ENCODE data around the gene HIPK2. TPM values are rescaled to one million over a fixed set of nuclear protein-coding genes. Genes with fewer than 3 reads are reported as not detected.

Gene HIPK2
- total RNA-seq, 2 donors from 2014 or later = 54.4 to 72.7 TPM

GRCh38 chr7:139521439-139521838 is 256.4 kb downstream of the HIPK2 start:
- intact Hi-C loops (cut with DNase I) = no loop called here
- Histone ChIP-seq H3K4me1 (replicated peaks) (no peaks in the 10 kb centered on the region), H3K36me3 (no peaks in the 10 kb centered on the region), H3K27me3 (replicated peaks; ENCODE audit: insufficient read depth) (peaks cover 8% of the 10 kb centered on the region), H3K9me3 (no peaks in the 10 kb centered on the region), H3K27ac (no peak overlapping the region), H3K4me3 (no peak overlapping the region)
- 89% methylated on average over 1 of the region's 1 CpG for WGBS
- no peak for TF ChIP-seq CTCF (IDR thresholded peaks at IDR 0.05)
- TF ChIP-seq POLR2A (IDR thresholded peaks at IDR 0.05) = no peak
- TF ChIP-seq POLR2AphosphoS5 (IDR thresholded peaks at IDR 0.05) = no peak
- no peak for DNase-seq (ENCODE audit: low spot score)

GRCh38 chr7:139515266-139515665 is 262.5 kb downstream of the HIPK2 start:
- Histone ChIP-seq H3K9me3 (no peaks in the 10 kb centered on the region), H3K27ac (no peak overlapping the region), H3K36me3 (no peaks in the 10 kb centered on the region), H3K27me3 (replicated peaks; ENCODE audit: insufficient read depth) (no peaks in the 10 kb centered on the region), H3K4me1 (replicated peaks) (no peaks in the 10 kb centered on the region), H3K4me3 (no peak overlapping the region)
- intact Hi-C loops (cut with DNase I) = no loop called here
- no peak for TF ChIP-seq CTCF (IDR thresholded peaks at IDR 0.05)
- no peak for TF ChIP-seq POLR2AphosphoS5 (IDR thresholded peaks at IDR 0.05)
- no peak for TF ChIP-seq POLR2A (IDR thresholded peaks at IDR 0.05)
- no peak for DNase-seq (ENCODE audit: low spot score)
- WGBS = 85% methylated on average over 8 of the region's 8 CpGs

Other genes with a start within 250 kb of the HIPK2 start
- gene TBXAS1, start 51.3 kb upstream of the HIPK2 start, total RNA-seq = 10 to 100 TPM; 19.3 to 44.1 TPM